Cardiac muscle cell (in vitro differentiated cells and primary cell): ENCODE data around the gene RCOR1. TPM values are rescaled to one million over a fixed set of nuclear protein-coding genes. Genes with fewer than 3 reads are reported as not detected.

ENCODE experiments used
- DNase-seq, 2 donors: peaks; one replicate each; pipeline versions ENCODE4 v3.0.0 to v3.0.0-alpha.2; 2010 to 2017; ENCODE audit warnings: low read depth in 1 of 2, low spot score in 1 of 2
- H3K27ac ChIP-seq: fragments of 200-600 bp; sonication (generic); 2 replicates; pipeline ENCODE4 v1.5.1; 2016
- H3K27me3 ChIP-seq: fragments of 200-600 bp; sonication (generic); 2 replicates; pipeline ENCODE4 v1.6.0; 2016; ENCODE audit warnings: control low read depth
- H3K36me3 ChIP-seq: fragments of 200-600 bp; sonication (generic); 2 replicates; pipeline ENCODE4 v1.5.1; 2016; ENCODE audit warnings: control low read depth
- H3K4me1 ChIP-seq: fragments of 200-600 bp; sonication (generic); 2 replicates; pipeline ENCODE4 v1.8.1; 2017; ENCODE audit warnings: low read depth, mild to moderate bottlenecking, mixed run types
- H3K4me3 ChIP-seq: fragments of 200-600 bp; sonication (generic); 2 replicates; pipeline ENCODE4 v1.5.1; 2016; ENCODE audit warnings: mild to moderate bottlenecking
- H3K9me3 ChIP-seq: fragments of 200-600 bp; sonication (generic); 2 replicates; pipeline ENCODE4 v1.5.1; 2017; ENCODE audit warnings: low read depth, mild to moderate bottlenecking, control low read depth
- CTCF ChIP-seq: IDR thresholded peaks from 2 replicates; pipeline ENCODE4 v1.5.1; 2012; ENCODE audit warnings: low read depth, mild to moderate bottlenecking, low read length
- polyA plus RNA-seq: library from polyadenylated mRNA; unstranded; fragments of >200 nt; fragmentation: Nextera tagmentation; extraction: Ambion mirVana; gene quantifications from 2 replicates; pipeline ENCODE4 v1.2.1, GENCODE V29; 2016
- total RNA-seq: library from RNA; depleted of rRNA; stranded (reverse); fragments of >200 nt; gene quantifications from 2 replicates; pipeline ENCODE4 v1.2.3, GENCODE V29; 2016

The RCOR1 gene
- total and polyA plus RNA-seq, 2 experiments from 2014 or later, result 5.3 to 17.0 TPM

- no peaks in the 10 kb centered on the region for H3K27me3 ChIP-seq
- no peak overlapping the region for H3K4me3 ChIP-seq
- H3K27ac ChIP-seq, result no peak overlapping the region
- H3K4me1 ChIP-seq, result no peaks in the 10 kb centered on the region
- H3K9me3 ChIP-seq, result no peaks in the 10 kb centered on the region
- TF ChIP-seq CTCF, result no peak
- peaks cover 25% of the 10 kb centered on the region for H3K36me3 ChIP-seq
- no peak for DNase-seq
Measured at GRCh38 chr14:102711207-102711606, 118.8 kb downstream of the RCOR1 start.

GRCh38 chr14:102711946-102712345 lies 119.5 kb downstream of the RCOR1 start:
- H3K4me3 ChIP-seq, result no peak overlapping the region
- H3K27me3 ChIP-seq, result no peaks in the 10 kb centered on the region
- peaks cover under 1% of the 10 kb centered on the region for H3K4me1 ChIP-seq
- H3K36me3 ChIP-seq, result peaks cover 25% of the 10 kb centered on the region
- DNase-seq, result no peak
- no peaks in the 10 kb centered on the region for H3K9me3 ChIP-seq
- no peak for TF ChIP-seq CTCF
- no peak overlapping the region for H3K27ac ChIP-seq

GRCh38 chr14:102717276-102717675 lies 124.8 kb downstream of the RCOR1 start:
- Histone ChIP-seq H3K27me3 (no peaks in the 10 kb centered on the region), H3K27ac (peak overlapping the region; percentile 15), H3K4me3 (no peak overlapping the region), H3K36me3 (peaks cover 12% of the 10 kb centered on the region), H3K9me3 (no peaks in the 10 kb centered on the region), H3K4me1 (peaks cover 9% of the 10 kb centered on the region)
- DNase-seq, result peak in 1 of 2 donors; percentile 32
- TF ChIP-seq CTCF, result no peak

- DNase-seq, result no peak
- Histone ChIP-seq H3K27ac (no peak overlapping the region), H3K4me1 (peaks cover 7% of the 10 kb centered on the region), H3K27me3 (no peaks in the 10 kb centered on the region), H3K9me3 (no peaks in the 10 kb centered on the region), H3K36me3 (peaks cover 28% of the 10 kb centered on the region), H3K4me3 (no peak overlapping the region)
- no peak for TF ChIP-seq CTCF
Measured at GRCh38 chr14:102722646-102723045, 130.2 kb downstream of the RCOR1 start.

GRCh38 chr14:102723650-102724049 lies 131.2 kb downstream of the RCOR1 start:
- Histone ChIP-seq H3K4me3 (no peak overlapping the region), H3K36me3 (peaks cover 28% of the 10 kb centered on the region), H3K9me3 (no peaks in the 10 kb centered on the region), H3K27ac (no peak overlapping the region), H3K4me1 (peaks cover 15% of the 10 kb centered on the region), H3K27me3 (no peaks in the 10 kb centered on the region)
- no peak for DNase-seq
- TF ChIP-seq CTCF, result no peak
